Effector memory CD4-positive, alpha-beta T cell (primary cell): Measurements from ENCODE around the gene KCND2.

ENCODE experiments used
- DNase-seq, 3 donors: peaks; one replicate each; pipeline ENCODE4 v3.0.0-alpha.2; 2020
- H3K27ac ChIP-seq: 2 replicates; pipeline ENCODE4 v1.7.0; 2013; ENCODE audit warnings: mild to moderate bottlenecking, low read length, moderate library complexity; ENCODE audit not compliant: insufficient read depth, poor library complexity, severe bottlenecking
- H3K27me3 ChIP-seq: replicated peaks from 2 replicates; pipeline ENCODE4 v1.7.0; 2013; ENCODE audit warnings: mild to moderate bottlenecking, low read length; ENCODE audit not compliant: insufficient read depth, control insufficient read depth, poor library complexity, severe bottlenecking
- H3K36me3 ChIP-seq: 2 replicates; pipeline ENCODE4 v1.7.0; 2013; ENCODE audit warnings: mild to moderate bottlenecking, low read length, moderate library complexity; ENCODE audit not compliant: control insufficient read depth, insufficient read depth
- H3K4me1 ChIP-seq: 2 replicates; pipeline ENCODE4 v1.7.0; 2013; ENCODE audit warnings: low read length, mild to moderate bottlenecking; ENCODE audit not compliant: control insufficient read depth, insufficient read depth, poor library complexity, severe bottlenecking
- H3K4me3 ChIP-seq: 2 replicates; pipeline ENCODE4 v1.7.0; 2013; ENCODE audit warnings: low read length, low read depth, mild to moderate bottlenecking; ENCODE audit not compliant: insufficient read depth, poor library complexity, severe bottlenecking
- H3K9me3 ChIP-seq: 2 replicates; pipeline ENCODE4 v1.7.0; 2013; ENCODE audit warnings: mild to moderate bottlenecking, low read length, moderate library complexity; ENCODE audit not compliant: control insufficient read depth

Gene KCND2

DNA sequence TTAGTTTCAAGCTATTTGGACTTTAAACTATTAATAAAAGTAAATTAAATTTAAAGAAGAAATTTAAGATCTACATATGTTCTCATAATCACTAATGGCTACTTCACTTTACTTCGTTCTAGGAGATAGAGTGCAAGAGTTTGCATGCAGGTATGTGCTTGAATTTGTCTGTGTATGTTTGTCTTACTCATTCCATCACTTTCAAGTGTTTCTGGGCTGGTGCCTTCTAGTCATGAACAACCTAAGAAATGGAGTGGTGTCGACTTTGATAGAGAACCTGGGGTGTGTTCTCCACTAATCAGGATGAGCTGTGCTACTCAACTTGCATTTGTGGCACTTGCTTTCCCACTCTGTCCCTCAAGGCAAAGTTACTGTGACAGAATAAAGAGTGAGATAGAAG is 169.9 kb downstream of the KCND2 start:
- Histone ChIP-seq H3K4me3 (no peak overlapping the region), H3K36me3 (no peaks in the 10 kb centered on the region), H3K4me1 (no peaks in the 10 kb centered on the region), H3K27me3 (no peaks in the 10 kb centered on the region), H3K9me3 (no peaks in the 10 kb centered on the region), H3K27ac (no peak overlapping the region)
- DNase-seq: no peak

DNA sequence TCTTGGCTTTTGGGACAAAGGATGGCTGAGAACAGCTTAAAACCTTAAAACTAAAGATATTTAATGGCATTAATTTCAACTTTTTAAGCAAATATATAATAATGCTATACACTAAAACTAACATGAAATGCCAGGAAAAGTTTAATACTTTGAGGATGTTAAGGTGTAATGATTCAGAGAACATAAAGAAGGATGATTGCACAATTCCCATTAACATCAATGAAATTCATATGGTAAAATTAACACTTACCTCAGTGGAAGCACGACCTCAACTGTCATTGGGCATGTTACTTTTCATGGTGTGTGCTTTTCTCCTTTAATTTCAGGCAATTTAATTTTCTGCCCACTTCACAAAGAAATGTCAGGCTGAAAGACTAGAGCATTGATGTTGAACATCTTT is 171.7 kb downstream of the KCND2 start:
- no peak overlapping the region for H3K4me3 ChIP-seq

DNA sequence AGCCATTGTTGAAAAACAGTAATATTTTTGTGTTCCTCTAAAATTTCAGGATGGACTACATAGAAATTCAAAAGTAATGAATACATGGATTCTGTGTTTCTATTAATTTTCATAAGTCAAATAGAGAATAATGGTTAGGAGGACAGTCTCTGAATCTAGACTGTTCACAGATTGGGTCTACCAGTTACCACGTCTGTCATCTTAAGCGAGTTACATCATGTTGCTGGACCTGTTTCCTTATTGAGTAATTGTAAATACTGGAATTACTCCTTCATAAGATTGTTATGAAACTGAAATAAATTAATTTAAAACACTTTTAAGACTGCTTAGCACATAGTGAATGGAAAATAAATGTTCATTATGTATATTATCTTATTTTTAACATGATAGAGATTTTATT is 172.3 kb downstream of the KCND2 start:
- H3K9me3 ChIP-seq: no peaks in the 10 kb centered on the region

More for the DNA sequence above, 171.7 kb downstream of the KCND2 start:
- Histone ChIP-seq H3K9me3 (no peaks in the 10 kb centered on the region), H3K27ac (no peak overlapping the region), H3K36me3 (no peaks in the 10 kb centered on the region), H3K4me1 (no peaks in the 10 kb centered on the region), H3K27me3 (no peaks in the 10 kb centered on the region)
- DNase-seq: no peak

DNA sequence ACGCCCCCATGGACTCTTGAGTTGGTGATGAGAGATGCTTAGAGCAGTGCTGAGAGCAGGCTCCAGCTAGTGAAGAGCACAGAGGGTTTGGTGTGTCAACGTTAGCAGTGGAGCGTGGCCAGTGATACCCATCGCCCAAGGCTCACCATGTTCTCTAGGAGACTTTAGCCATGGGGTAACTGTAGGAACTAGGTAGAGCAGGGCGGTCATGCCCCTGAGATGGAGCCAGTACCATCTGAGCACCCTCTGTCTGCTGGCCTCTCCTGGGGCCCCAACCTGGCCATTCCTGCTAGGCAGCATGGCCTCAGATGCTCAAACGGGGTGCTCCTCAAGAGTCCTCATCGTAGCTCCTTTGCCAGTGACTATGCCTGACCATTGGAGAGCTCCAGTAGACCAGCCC is 179.7 kb downstream of the KCND2 start:
- Histone ChIP-seq H3K36me3 (no peaks in the 10 kb centered on the region), H3K27me3 (no peaks in the 10 kb centered on the region), H3K4me1 (no peaks in the 10 kb centered on the region), H3K27ac (no peak overlapping the region), H3K9me3 (no peaks in the 10 kb centered on the region), H3K4me3 (no peak overlapping the region)
- DNase-seq: no peak

More for the DNA sequence above, 172.3 kb downstream of the KCND2 start:
- Histone ChIP-seq H3K27me3 (no peaks in the 10 kb centered on the region), H3K4me3 (no peak overlapping the region), H3K36me3 (no peaks in the 10 kb centered on the region), H3K27ac (no peak overlapping the region), H3K4me1 (no peaks in the 10 kb centered on the region)
- DNase-seq: no peak

DNA sequence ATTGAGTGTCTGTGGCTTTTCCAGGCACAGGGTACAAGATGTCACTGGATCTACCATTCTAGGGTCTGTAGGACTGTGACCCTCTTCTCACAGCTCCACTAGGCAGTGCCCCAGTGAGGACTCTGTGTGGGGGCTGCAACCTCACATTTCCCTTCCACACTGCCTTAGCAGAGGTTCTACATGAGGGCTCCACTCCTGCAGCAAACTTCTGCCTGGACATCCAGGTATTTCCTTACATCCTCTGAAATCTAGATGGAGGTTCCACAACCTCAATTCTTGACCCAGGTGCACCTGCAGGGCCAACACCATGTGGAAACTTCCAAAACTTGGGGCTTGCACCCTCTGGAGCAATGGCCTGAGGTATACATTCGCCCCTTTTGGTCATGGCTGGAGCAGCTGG is 183.7 kb downstream of the KCND2 start:
- Histone ChIP-seq H3K4me1 (no peaks in the 10 kb centered on the region), H3K36me3 (no peaks in the 10 kb centered on the region), H3K27me3 (no peaks in the 10 kb centered on the region), H3K4me3 (no peak overlapping the region), H3K9me3 (no peaks in the 10 kb centered on the region), H3K27ac (no peak overlapping the region)
- no peak for DNase-seq

DNA sequence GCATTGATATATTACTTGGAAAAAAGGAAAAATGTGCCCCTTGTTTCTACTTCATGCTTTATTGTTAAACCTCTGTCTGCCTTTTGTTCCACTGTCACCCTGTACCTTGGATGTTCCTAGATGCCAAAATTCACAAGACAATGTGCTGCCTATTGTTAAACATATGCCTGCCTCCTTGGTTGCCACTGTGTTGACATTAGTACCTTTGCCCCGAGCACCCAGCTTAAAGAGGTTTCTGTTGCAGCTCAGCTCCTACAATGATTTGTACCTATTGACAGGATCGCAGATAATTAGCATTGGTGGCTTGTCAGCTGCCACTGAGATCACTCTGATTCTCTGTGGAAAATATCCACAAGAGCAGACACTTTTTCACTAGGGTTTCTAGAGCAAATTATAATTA is 188.0 kb downstream of the KCND2 start:
- DNase-seq: no peak
- Histone ChIP-seq H3K27me3 (no peaks in the 10 kb centered on the region), H3K9me3 (no peaks in the 10 kb centered on the region), H3K27ac (no peak overlapping the region), H3K4me3 (no peak overlapping the region), H3K4me1 (no peaks in the 10 kb centered on the region), H3K36me3 (no peaks in the 10 kb centered on the region)

DNA sequence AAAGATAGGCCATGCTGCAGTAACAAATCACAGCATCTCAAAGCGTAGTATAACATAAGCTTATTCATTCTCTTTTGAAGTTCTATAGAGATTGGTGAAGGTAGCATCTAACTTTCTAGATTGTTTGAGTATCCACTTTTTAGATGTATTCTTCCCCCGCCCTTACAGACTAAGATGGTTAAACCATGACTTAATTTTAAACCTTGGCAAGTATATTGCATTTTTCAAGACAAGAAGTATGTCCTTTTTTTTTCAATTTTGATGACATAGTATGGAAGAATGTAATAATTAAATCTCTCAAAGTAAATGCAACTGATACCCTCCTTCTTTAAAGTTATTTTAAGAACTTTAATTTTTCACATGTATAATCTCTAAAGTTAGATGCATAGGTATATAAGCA is 190.0 kb downstream of the KCND2 start:
- Histone ChIP-seq H3K9me3 (no peaks in the 10 kb centered on the region), H3K4me1 (no peaks in the 10 kb centered on the region), H3K4me3 (no peak overlapping the region), H3K27ac (no peak overlapping the region), H3K27me3 (no peaks in the 10 kb centered on the region), H3K36me3 (no peaks in the 10 kb centered on the region)
- DNase-seq: no peak

DNA sequence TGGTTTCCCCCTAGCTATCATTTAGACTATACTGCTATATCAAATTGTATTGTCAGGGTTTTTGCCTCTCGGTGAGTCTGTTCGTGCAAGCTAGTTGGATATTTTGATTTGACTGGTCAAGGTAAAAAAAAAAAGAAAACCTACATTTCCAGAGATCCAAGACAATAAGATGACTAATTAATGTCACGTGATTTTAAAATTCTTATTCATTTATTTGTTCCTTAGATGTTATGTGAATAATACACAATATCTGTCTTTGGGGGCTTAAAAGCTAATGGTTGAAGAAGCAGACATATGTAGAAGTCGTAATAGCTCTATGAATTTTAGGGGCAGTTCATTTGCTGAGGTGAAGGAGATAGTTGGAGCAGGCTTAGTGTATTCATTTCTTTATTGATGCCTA is 191.1 kb downstream of the KCND2 start:
- no peak overlapping the region for H3K27ac ChIP-seq
- no peaks in the 10 kb centered on the region for H3K36me3 ChIP-seq
- no peaks in the 10 kb centered on the region for H3K4me1 ChIP-seq
- DNase-seq: no peak
- H3K27me3 ChIP-seq: no peaks in the 10 kb centered on the region
- H3K9me3 ChIP-seq: no peaks in the 10 kb centered on the region
- H3K4me3 ChIP-seq: no peak overlapping the region

DNA sequence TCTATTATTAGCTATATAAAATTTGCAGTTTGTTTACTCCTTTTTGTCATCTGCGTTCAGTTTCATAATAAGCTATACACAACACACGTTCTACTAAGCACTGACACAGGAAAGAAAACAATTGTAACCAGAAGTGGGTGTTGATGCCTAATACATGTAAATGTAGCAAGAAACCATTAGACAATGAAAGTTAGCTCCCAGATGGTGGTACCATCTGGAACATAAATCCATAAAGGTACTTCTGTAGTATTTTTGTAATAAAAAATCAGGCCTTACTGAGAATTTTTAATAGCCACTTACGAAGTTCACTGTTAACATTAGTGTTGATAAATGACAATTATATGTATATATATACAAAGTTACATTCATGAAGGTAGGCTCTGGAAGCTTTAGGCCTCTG is 194.7 kb downstream of the KCND2 start:
- no peaks in the 10 kb centered on the region for H3K27me3 ChIP-seq
- H3K9me3 ChIP-seq: no peaks in the 10 kb centered on the region
- no peak overlapping the region for H3K4me3 ChIP-seq
- no peak for DNase-seq
- H3K4me1 ChIP-seq: no peaks in the 10 kb centered on the region
- no peaks in the 10 kb centered on the region for H3K36me3 ChIP-seq
- no peak overlapping the region for H3K27ac ChIP-seq

DNA sequence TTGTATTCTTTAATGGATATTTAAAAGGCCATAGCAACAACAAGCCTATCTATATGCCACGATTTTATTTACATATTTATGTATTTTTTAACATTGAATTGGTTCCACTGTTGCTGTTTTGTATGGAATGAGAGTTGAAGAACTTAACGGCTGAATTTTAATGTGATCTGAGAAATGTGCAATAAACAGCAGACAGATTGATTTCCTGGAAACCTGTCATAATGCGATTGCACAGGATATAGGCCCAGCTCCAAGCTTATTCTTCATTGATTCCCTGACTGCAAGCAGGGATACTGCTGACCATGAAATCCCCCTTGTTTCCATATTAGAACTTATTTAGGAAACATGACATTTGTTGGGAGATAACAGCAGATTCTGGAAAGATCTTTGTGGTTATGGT is 195.6 kb downstream of the KCND2 start:
- no peaks in the 10 kb centered on the region for H3K27me3 ChIP-seq
- DNase-seq: no peak
- no peak overlapping the region for H3K4me3 ChIP-seq
- no peaks in the 10 kb centered on the region for H3K9me3 ChIP-seq
- H3K4me1 ChIP-seq: no peaks in the 10 kb centered on the region
- H3K27ac ChIP-seq: no peak overlapping the region
- no peaks in the 10 kb centered on the region for H3K36me3 ChIP-seq

DNA sequence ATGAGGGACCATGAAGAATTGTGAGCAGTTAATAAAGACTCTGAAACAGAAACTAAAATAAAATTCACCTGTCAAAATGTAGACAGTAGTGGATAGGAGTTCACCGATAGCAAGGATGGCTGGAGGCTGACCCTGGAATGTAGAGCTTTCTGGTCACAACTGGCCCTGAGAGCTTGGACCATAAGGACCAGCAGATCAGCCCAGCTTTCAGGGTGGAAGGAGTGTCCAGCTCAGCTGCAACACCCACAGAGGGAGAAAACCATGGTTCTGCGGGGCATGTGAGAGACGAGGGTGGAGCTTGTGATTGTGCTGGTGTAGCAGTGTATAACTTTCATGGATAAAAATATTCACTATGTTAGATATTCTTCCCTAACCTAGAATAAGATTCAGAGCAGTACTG is 199.9 kb downstream of the KCND2 start:
- Histone ChIP-seq H3K4me3 (no peak overlapping the region), H3K27me3 (no peaks in the 10 kb centered on the region), H3K36me3 (no peaks in the 10 kb centered on the region), H3K27ac (no peak overlapping the region), H3K4me1 (no peaks in the 10 kb centered on the region), H3K9me3 (no peaks in the 10 kb centered on the region)
- DNase-seq: no peak
